GM10266 (cell line): ENCODE measurements around the gene FTH1.
"Not testable (repeated sequence)": the region's sequence is repeated elsewhere in the genome, so short reads cannot be mapped to it uniquely, and the experiment has no call there.

ENCODE experiments used
- DNase-seq: peaks from one replicate; pipeline ENCODE4 v3.0.0; 2012; ENCODE audit errors: extremely low spot score
- CTCF ChIP-seq: IDR thresholded peaks from 2 replicates; pipeline ENCODE4 v1.5.1; 2012; ENCODE audit warnings: mild to moderate bottlenecking, low read depth; ENCODE audit not compliant: control insufficient read depth, insufficient read depth; ENCODE audit errors: missing control alignments

The FTH1 gene

GRCh38 chr11:62010935-62011528 is 43.6 kb upstream of the FTH1 start:
- no peak for DNase-seq
- no peak for TF ChIP-seq CTCF

- DNase-seq: no peak
- TF ChIP-seq CTCF: no peak
These were observed 40.8 kb upstream of the FTH1 start for GRCh38 chr11:62008193-62008592.

GRCh38 chr11:62004473-62004872 is 37.0 kb upstream of the FTH1 start:
- peak; percentile 47 for DNase-seq
- TF ChIP-seq CTCF: no peak

GRCh38 chr11:62002283-62002682 is 34.8 kb upstream of the FTH1 start:
- not testable (repeated sequence) for DNase-seq

- no peak for DNase-seq
- TF ChIP-seq CTCF: no peak
These were observed 34.2 kb upstream of the FTH1 start for GRCh38 chr11:62001450-62002191.

GRCh38 chr11:62000539-62001446 is 33.4 kb upstream of the FTH1 start:
- no peak for TF ChIP-seq CTCF
- no peak for DNase-seq

- no peak for DNase-seq
- no peak for TF ChIP-seq CTCF
These were observed 31.9 kb upstream of the FTH1 start for GRCh38 chr11:61999141-61999975.
